A549 (cell line): ENCODE measurements around the gene ENTPD8. TPM values are rescaled to one million over a fixed set of nuclear protein-coding genes. Genes with fewer than 3 reads are reported as not detected.

Source experiments
- ATAC-seq, 2 experiments: fragments of 200-7000 bp in 1 of 2; fragments of >200 bp in 1 of 2; cut with Nextera tagmentation in 1 of 2; cut with Tn5 transposase in 1 of 2; 3 replicates each; pipeline versions ENCODE4 v1.8.0 to v1.9.1; 2018 to 2020; ENCODE audit warnings: mild to moderate bottlenecking in 1 of 2, moderate library complexity in 1 of 2
- CTCF ChIA-PET: fragments of 300-600 bp; sonication (Branson Sonifier 250); formaldehyde crosslinking; extraction: SDS; loops from one replicate; lab custom pipeline; 2021; ENCODE audit warnings: antibody characterized with exemption, inconsistent platforms; lab: Yijun Ruan, JAX
- POLR2A ChIA-PET: fragments of 350-600 bp; formaldehyde crosslinking; extraction: SDS; loops from one replicate; lab custom pipeline; 2021; ENCODE audit warnings: antibody characterized with exemption, inconsistent platforms; lab: Yijun Ruan, JAX
- DNase-seq, 2 experiments: peaks; one replicate each; pipeline versions ENCODE4 v3.0.0 to v3.0.0-alpha.2; 2011 to 2016; ENCODE audit warnings: low read depth in 1 of 2, low spot score in 1 of 2
- FAIRE-seq: peaks from 2 replicates; lab custom pipeline; 2011; peaks lifted over from hg19 to GRCh38; lab: Jason Lieb, UNC
- H3K27ac ChIP-seq, 2 experiments: fragments of >200 bp; sonication (Bioruptor Twin); formaldehyde crosslinking; 3 replicates each; pipeline ENCODE4 v1.5.1; 2016 to 2017
- H3K4me1 ChIP-seq: fragments of >200 bp; sonication (Bioruptor Twin); formaldehyde crosslinking; 3 replicates; pipeline ENCODE4 v1.6.1; 2016
- H3K4me2 ChIP-seq: fragments of >200 bp; sonication (Bioruptor Twin); formaldehyde crosslinking; 3 replicates; pipeline ENCODE4 v1.6.1; 2016
- H3K4me3 ChIP-seq: fragments of >200 bp; sonication (Bioruptor Twin); formaldehyde crosslinking; 3 replicates; pipeline ENCODE4 v1.5.1; 2016
- H3K9me3 ChIP-seq: fragments of >200 bp; sonication (Bioruptor Twin); formaldehyde crosslinking; 3 replicates; pipeline ENCODE4 v1.6.1; 2016
- CBX2 ChIP-seq: fragments of 200-600 bp; sonication (generic); IDR thresholded peaks from 2 replicates; pipeline ENCODE4 v1.6.1; 2016; ENCODE audit warnings: low read depth, mild to moderate bottlenecking, borderline replicate concordance
- CHD4 ChIP-seq: fragments of 200-600 bp; sonication (generic); IDR thresholded peaks from 2 replicates; pipeline ENCODE4 v1.6.1; 2016; ENCODE audit warnings: antibody characterized with exemption, mild to moderate bottlenecking, borderline replicate concordance
- CTCF ChIP-seq: fragments of >200 bp; sonication (Bioruptor Twin); formaldehyde crosslinking; IDR thresholded peaks from 3 replicates; pipeline ENCODE4 v1.5.1; 2016
- EHF ChIP-seq: fragments of 250-450 bp; sonication (Bioruptor Pico); IDR thresholded peaks from 2 replicates; pipeline ENCODE4 v1.5.0; 2020; ENCODE audit warnings: mild to moderate bottlenecking
- ELK1 ChIP-seq: fragments of 150-350 bp; IDR thresholded peaks from 2 replicates; pipeline ENCODE4 v1.6.1; 2014; ENCODE audit warnings: low read depth, mild to moderate bottlenecking, low read length
- FOSL2 ChIP-seq, 2 experiments: fragments of 450-650 bp in 1 of 2; fragments of >200 bp in 1 of 2; sonication (Bioruptor Twin) in 1 of 2; formaldehyde crosslinking; IDR thresholded peaks; 2 replicates each; pipeline versions ENCODE4 v1.5.0 to v1.6.1; 2016 to 2020; ENCODE audit warnings: mild to moderate bottlenecking in 1 of 2, moderate library complexity in 1 of 2
- FOXS1 ChIP-seq: fragments of 250-450 bp; sonication (Bioruptor Pico); IDR thresholded peaks from 2 replicates; pipeline ENCODE4 v1.5.0; 2020; ENCODE audit warnings: mild to moderate bottlenecking, moderate library complexity
- HEYL ChIP-seq: fragments of 250-450 bp; sonication (Bioruptor Pico); IDR thresholded peaks from 2 replicates; pipeline ENCODE4 v1.8.0; 2021; ENCODE audit warnings: mild to moderate bottlenecking, moderate library complexity
- HMGXB4 ChIP-seq: fragments of 250-450 bp; sonication (Bioruptor Pico); IDR thresholded peaks from 2 replicates; pipeline ENCODE4 v1.5.0; 2021; ENCODE audit warnings: mild to moderate bottlenecking, moderate library complexity, borderline replicate concordance
- HOXA7 ChIP-seq: fragments of 250-450 bp; sonication (Bioruptor Pico); IDR thresholded peaks from 2 replicates; pipeline ENCODE4 v1.5.0; 2020; ENCODE audit warnings: mild to moderate bottlenecking, moderate library complexity
- HOXB13 ChIP-seq: fragments of 250-450 bp; sonication (Bioruptor Pico); IDR thresholded peaks from 2 replicates; pipeline ENCODE4 v1.5.0; 2020; ENCODE audit warnings: low read depth, mild to moderate bottlenecking, moderate library complexity
- JUN ChIP-seq, 2 experiments: fragments of >200 bp; sonication (Bioruptor Twin); formaldehyde crosslinking; IDR thresholded peaks; 2 replicates in 1 of 2; 3 replicates in 1 of 2; pipeline ENCODE4 v1.6.1; 2016 to 2017
- MAX ChIP-seq: IDR thresholded peaks from 2 replicates; pipeline ENCODE4 v1.6.1; 2012
- NFE2L2 ChIP-seq: fragments of 150-350 bp; conservative IDR thresholded peaks from 2 replicates; pipeline ENCODE4 v1.6.1; 2014; ENCODE audit warnings: low read length
- PBX3 ChIP-seq: IDR thresholded peaks from 2 replicates; pipeline ENCODE4 v1.6.1; 2012
- POLR2A ChIP-seq: IDR thresholded peaks from 2 replicates; pipeline ENCODE4 v1.6.1; 2012; ENCODE audit warnings: mild to moderate bottlenecking, low read length
- RAD21 ChIP-seq, 2 experiments: fragments of >200 bp in 1 of 2; sonication (Bioruptor Twin) in 1 of 2; formaldehyde crosslinking in 1 of 2; IDR thresholded peaks in 1 of 2; conservative IDR thresholded peaks in 1 of 2; 2 replicates in 1 of 2; 3 replicates in 1 of 2; pipeline ENCODE4 v1.6.1; 2012 to 2018; ENCODE audit warnings: inconsistent platforms in 1 of 2
- RCOR1 ChIP-seq: fragments of 150-350 bp; IDR thresholded peaks from 2 replicates; pipeline ENCODE4 v1.6.1; 2014; ENCODE audit warnings: antibody characterized with exemption, low read length, low read depth
- RNF2 ChIP-seq: fragments of 200-600 bp; sonication (generic); IDR thresholded peaks from 2 replicates; pipeline ENCODE4 v1.6.1; 2016; ENCODE audit warnings: low read depth, mild to moderate bottlenecking, antibody characterized with exemption, moderate library complexity, borderline replicate concordance
- SMC3 ChIP-seq: fragments of >200 bp; sonication (Bioruptor Twin); formaldehyde crosslinking; IDR thresholded peaks from 3 replicates; pipeline ENCODE4 v1.6.1; 2018; ENCODE audit warnings: inconsistent platforms
- SREBF2 ChIP-seq: fragments of 450-650 bp; IDR thresholded peaks from 2 replicates; pipeline ENCODE4 v1.6.1; 2014; ENCODE audit warnings: mild to moderate bottlenecking, moderate library complexity
- TFCP2L1 ChIP-seq: fragments of 250-450 bp; sonication (Bioruptor Pico); IDR thresholded peaks from 2 replicates; pipeline ENCODE4 v1.5.0; 2021; ENCODE audit warnings: mild to moderate bottlenecking
- USF2 ChIP-seq: fragments of 450-650 bp; IDR thresholded peaks from 2 replicates; pipeline ENCODE4 v1.6.1; 2014; ENCODE audit warnings: antibody characterized with exemption
- ZC3H11A ChIP-seq: fragments of 450-650 bp; IDR thresholded peaks from 2 replicates; pipeline ENCODE4 v1.6.1; 2014; ENCODE audit warnings: antibody characterized with exemption, mild to moderate bottlenecking
- WGBS: methylation state at CpG from one replicate; pipeline ENCODE4 v1.1.6; 2017; ENCODE audit errors: missing lambda C conversion rate; 5-methylcytosine and 5-hydroxymethylcytosine counted together
- polyA plus RNA-seq, 4 experiments: library from polyadenylated mRNA; depleted of rRNA in 3 of 4; stranded (reverse); fragments of >200 nt; fragmentation: RNase III in 1 of 4; extraction: RNeasy Plus Mini Kit Qiagen cat#74134 plus additional on column Dnase treatment in 1 of 4; gene quantifications; 2 replicates in 3 of 4; 3 replicates in 1 of 4; pipeline ENCODE4 v1.2.3, GENCODE V29; 2011 to 2017

The ENTPD8 gene
- polyA plus RNA-seq, 2 of the 4 experiments (the other 2 are of a cell fraction): 0.18 to 0.36 TPM

- ATAC-seq: no peak
- ChIA-PET CTCF (interaction anchor here (0.6 to 7.6 kb wide), 21 partner anchors 9 to 208 kb away, joined by 3 to 98 read pairs (median 5); partner anchors contain the start of genes EXD3, NOXA1, NRARP and NSMF), POLR2A (interaction anchor here (1.3 kb wide), 1 partner anchor 23 kb away, joined by 6 read pairs; the partner anchor contains the start of genes EXD3 and NOXA1)
- Histone ChIP-seq H3K4me2 (peak overlapping the region; percentile 64), H3K4me3 (no peak overlapping the region), H3K27ac (no peak overlapping the region), H3K4me1 (peaks cover 10% of the 10 kb centered on the region), H3K9me3 (no peaks in the 10 kb centered on the region)
- WGBS: 53% methylated on average over 18 of the region's 19 CpGs
- no peak for DNase-seq
- no peak for TF ChIP-seq FOXS1 (CRISPR knock-in tag)
- no peak for TF ChIP-seq MAX
- TF ChIP-seq CBX2: no peak
- no peak for TF ChIP-seq NFE2L2
- no peak for TF ChIP-seq TFCP2L1 (CRISPR knock-in tag)
- no peak for TF ChIP-seq EHF (CRISPR knock-in tag)
- TF ChIP-seq HOXB13 (CRISPR knock-in tag): no peak
- no peak for TF ChIP-seq POLR2A
- FAIRE-seq: no peak
Observed at GRCh38 chr9:137445930-137446431, 4.8 kb upstream of the ENTPD8 start.

GRCh38 chr9:137445275-137445807 lies 4.2 kb upstream of the ENTPD8 start:
- WGBS: 13% methylated on average over 12 of the region's 14 CpGs
- Histone ChIP-seq H3K4me2 (peak overlapping the region; percentile 64), H3K27ac (peak overlapping the region in 1 of 2 experiments; percentile 48; a peak in 1 of 6 replicates), H3K4me1 (peaks cover 10% of the 10 kb centered on the region), H3K9me3 (no peaks in the 10 kb centered on the region), H3K4me3 (no peak overlapping the region)
- FAIRE-seq (no peak), DNase-seq (peak; percentile 75 to 77), ATAC-seq (peak; percentile 63 to 73)
- ChIA-PET POLR2A (interaction anchor here (1.0 to 1.3 kb wide), 2 partner anchors 14 to 22 kb away, joined by 4 to 6 read pairs; partner anchors contain the start of genes EXD3, NOXA1 and NSMF), CTCF (interaction anchor here (0.6 to 7.6 kb wide), 25 partner anchors 8 to 434 kb away, joined by 3 to 98 read pairs (median 4); partner anchors contain the start of genes EXD3, NOXA1, NRARP and NSMF)
- no peak for TF ChIP-seq RNF2
- no peak for TF ChIP-seq USF2
- TF ChIP-seq CTCF: peak; percentile 79
- no peak for TF ChIP-seq ELK1
- no peak for TF ChIP-seq RCOR1
- TF ChIP-seq SMC3: peak; percentile 78
- no peak for TF ChIP-seq PBX3
- TF ChIP-seq HEYL: no peak
- no peak; the same call in 1 of the 2 replicates for TF ChIP-seq FOSL2 (IDR thresholded peaks at IDR 0.05)
- peak; percentile 85 for TF ChIP-seq FOSL2 (CRISPR knock-in tag; IDR thresholded peaks at IDR 0.05)
- TF ChIP-seq CHD4: no peak
- no peak for TF ChIP-seq ZC3H11A
- TF ChIP-seq HMGXB4 (CRISPR knock-in tag): no peak
- no peak for TF ChIP-seq SREBF2
- TF ChIP-seq JUN (IDR thresholded peaks at IDR 0.05): no peak
- no peak for TF ChIP-seq HOXA7 (CRISPR knock-in tag)
- TF ChIP-seq HOXB13 (CRISPR knock-in tag): no peak
- TF ChIP-seq RAD21 (conservative IDR thresholded peaks at IDR 0.05 in 1 of 2, IDR thresholded peaks at IDR 0.05 in 1 of 2): peak; percentile 62 to 66
